GM12865 (cell line): ENCODE results near the gene SPSB2.
"Not testable (repeated sequence)": the region's sequence is repeated elsewhere in the genome, so short reads cannot be mapped to it uniquely, and the experiment has no call there.

Experiments used
- DNase-seq: peaks from one replicate; pipeline ENCODE4 v3.0.0; 2010; ENCODE audit warnings: low read depth
- H3K4me3 ChIP-seq: 2 replicates; pipeline ENCODE4 v1.5.1; 2011; ENCODE audit warnings: mild to moderate bottlenecking, low read depth, low read length, control low read depth
- CTCF ChIP-seq: IDR thresholded peaks from 2 replicates; pipeline ENCODE4 v1.5.1; 2011; ENCODE audit warnings: low read length, control low read depth, low read depth, inconsistent platforms; ENCODE audit not compliant: insufficient read depth; ENCODE audit errors: missing control alignments

SPSB2 gene

GRCh38 chr12:6896846-6897435, 23.8 kb upstream of the SPSB2 start:
- no peak for TF ChIP-seq CTCF
- no peak for DNase-seq
- H3K4me3 ChIP-seq = no peak overlapping the region

GRCh38 chr12:6894321-6894720, 21.2 kb upstream of the SPSB2 start:
- no peak for DNase-seq
- TF ChIP-seq CTCF = no peak
- no peak overlapping the region for H3K4me3 ChIP-seq

DNA sequence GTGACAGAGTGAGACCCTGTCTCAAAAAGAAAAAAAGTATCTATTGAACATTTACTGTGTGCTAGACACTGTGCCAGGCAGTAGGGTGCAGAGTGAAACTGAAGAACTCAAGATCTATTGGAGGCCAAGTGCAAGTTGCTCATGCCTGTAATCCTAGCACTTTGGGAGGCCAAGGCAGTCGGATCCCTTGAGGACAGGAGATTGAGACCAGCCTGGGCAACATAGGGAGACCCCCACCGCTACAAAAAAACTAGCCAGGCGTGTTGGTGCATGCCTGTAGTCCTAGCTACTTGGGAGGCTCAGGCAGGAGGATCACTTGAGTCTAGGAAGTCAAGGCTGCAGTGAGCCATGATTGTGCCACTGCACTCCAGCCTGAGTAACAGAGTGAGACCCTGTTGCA, 19.6 kb upstream of the SPSB2 start:
- DNase-seq, H3K4me3 ChIP-seq: not testable (repeated sequence)

DNA sequence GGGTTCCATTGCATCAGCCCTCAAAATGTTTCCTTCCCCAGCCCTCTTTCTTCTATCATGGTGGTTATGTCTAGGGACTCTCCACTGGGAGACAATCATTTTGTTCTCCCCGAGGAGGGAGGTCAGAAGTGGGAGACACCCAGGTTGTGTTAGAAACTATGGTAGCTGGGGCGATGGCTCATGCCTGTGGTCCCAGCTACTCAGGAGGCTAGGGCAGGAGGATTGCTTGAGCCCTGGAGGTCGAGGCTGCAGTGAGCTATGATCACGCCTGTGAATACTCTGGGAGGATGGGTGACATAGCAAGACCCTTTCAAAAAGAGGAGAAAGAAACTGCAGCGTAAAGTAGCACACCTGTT, 18.5 kb upstream of the SPSB2 start:
- DNase-seq = no peak
- TF ChIP-seq CTCF = no peak

DNA sequence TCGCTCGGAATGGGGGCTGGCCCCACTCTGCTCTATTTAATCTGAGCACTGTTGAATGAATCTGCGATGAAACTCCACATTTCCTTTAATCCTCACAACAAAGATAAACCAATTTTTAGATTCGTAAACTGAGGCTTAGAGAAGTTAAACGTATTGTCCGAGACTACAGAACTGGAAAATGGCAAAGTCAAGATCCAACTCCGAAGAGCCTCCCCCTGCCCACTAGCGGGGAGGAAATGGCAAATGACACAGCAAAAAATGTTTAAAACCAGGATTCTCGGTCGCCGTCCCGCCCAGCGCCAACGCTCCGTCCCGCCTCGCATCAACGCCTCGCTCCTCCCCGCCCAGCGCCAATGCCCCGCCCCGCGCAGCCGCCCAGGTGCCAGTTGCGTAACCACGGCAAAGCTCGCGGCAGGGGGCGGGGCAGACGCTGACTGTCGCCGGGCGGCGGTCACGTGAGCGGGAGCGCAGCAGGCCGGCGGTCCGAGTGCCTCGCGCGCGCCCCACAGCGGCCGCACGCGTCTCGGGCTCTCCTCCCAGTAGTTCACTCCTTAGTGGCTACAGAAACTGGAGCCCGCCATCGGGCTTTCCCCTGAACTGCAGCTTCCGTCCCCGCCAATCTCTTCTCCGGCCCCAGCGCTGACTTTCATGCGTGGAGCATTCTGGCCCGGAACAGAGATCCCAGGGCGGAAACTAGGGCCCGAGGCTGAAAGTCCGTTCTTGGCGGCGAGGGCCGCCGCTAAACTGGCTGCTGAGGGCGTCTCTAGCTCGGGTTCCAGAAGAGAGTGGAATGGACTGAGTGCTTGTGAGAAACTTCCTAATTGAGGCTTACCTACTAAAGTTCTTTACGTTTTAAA, 17.9 kb upstream of the SPSB2 start:
- DNase-seq = peak; percentile 99
- peak; percentile 77 for TF ChIP-seq CTCF
- H3K4me3 ChIP-seq = peak overlapping the region; percentile 93

More for the DNA sequence above, 18.5 kb upstream of the SPSB2 start:
- H3K4me3 ChIP-seq = peak overlapping the region; percentile 93

DNA sequence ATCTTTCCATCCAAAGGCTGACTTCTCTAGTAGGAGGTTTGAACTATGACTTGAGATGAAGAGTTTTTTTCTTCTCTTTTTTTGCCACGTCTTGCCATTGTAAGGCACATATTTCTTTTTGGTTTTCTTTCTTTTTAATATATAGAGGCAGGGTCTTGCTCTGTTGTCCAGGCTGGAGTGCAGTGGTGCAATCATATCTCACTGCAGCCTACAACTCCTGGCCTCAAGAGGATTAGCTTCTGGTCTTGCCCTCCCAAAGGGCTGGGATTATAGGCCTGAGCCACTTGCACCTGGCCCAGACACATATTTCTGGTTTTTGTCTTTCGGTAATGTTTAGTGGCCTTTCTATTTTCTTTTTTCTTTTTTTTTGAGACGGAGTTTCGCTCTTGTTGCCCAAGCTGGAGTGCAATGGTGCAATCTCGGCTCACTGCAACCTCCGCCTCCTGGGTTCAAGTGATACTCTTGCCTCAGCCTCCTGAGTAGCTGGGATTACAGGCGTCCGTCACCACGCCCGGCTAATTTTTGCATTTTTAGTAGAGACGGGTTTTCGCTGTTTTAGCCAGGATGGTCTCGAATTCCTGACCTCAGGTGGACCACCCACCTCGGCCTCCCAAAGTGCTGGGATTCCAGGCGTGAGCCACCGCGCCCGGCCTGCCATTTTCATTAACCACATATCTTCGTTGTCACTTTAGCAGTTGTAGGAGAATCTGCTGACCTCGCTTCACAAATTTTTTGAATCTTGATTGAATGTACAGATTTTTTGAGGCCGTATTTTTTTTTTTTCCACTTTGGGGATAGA, 16.9 kb upstream of the SPSB2 start:
- DNase-seq, H3K4me3 ChIP-seq: not testable (repeated sequence)

DNA sequence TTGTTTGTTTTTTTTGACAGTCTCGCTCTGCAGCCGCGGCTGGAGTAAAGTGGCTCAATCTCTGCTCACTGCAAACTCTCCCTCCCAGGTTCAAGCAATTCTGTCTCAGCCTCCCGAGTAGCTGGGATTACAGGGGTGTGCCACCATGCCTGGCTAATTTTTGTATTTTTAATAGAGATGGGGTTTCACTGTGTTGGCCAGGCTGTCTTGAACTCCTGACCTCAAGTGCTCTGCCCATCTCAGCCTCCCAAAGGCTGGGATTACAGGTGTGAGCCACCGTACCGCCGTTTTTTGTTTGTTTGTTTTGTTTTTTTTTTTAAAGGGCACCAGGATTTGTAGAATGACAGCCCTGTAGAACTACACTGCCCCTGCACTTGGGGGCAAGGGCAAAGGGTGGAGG, 15.7 kb upstream of the SPSB2 start:
- not testable (repeated sequence) for H3K4me3 ChIP-seq, DNase-seq

- no peak overlapping the region for H3K4me3 ChIP-seq
- TF ChIP-seq CTCF = no peak
- DNase-seq = no peak
Measured at GRCh38 chr12:6888360-6888759, 15.3 kb upstream of the SPSB2 start.
